ENCODE measurements around the gene EEFSEC.

- TF ChIP-seq SP1 (IDR thresholded peaks at IDR 0.05) (no peak), ZNF384 (IDR thresholded peaks at IDR 0.05) (no peak), L3MBTL2 (conservative IDR thresholded peaks at IDR 0.05) (no peak), NFRKB (IDR thresholded peaks at IDR 0.05) (no peak), ARNT (IDR thresholded peaks at IDR 0.05) (no peak), HDGF (IDR thresholded peaks at IDR 0.05; ENCODE audit: borderline replicate concordance) (no peak), LEF1 (IDR thresholded peaks at IDR 0.05; ENCODE audit: borderline replicate concordance) (no peak), ELF4 (IDR thresholded peaks at IDR 0.05) (no peak), TARDBP (IDR thresholded peaks at IDR 0.05) (no peak), FOXM1 (IDR thresholded peaks at IDR 0.05; ENCODE audit: borderline replicate concordance) (no peak), FOXK2 (IDR thresholded peaks at IDR 0.05) (no peak), SUZ12 (IDR thresholded peaks at IDR 0.05) (no peak)
Observed at GRCh38 chr3:128276146-128276435, 122.8 kb downstream of the EEFSEC start.

Measured in HEK293T (cell line).